OCI-M2 (cell line): ENCODE results near the gene EYS.
"Not testable (repeated sequence)": the region's sequence is repeated elsewhere in the genome, so short reads cannot be mapped to it uniquely, and the experiment has no call there.

Experiments
- DNase-seq: peaks from one replicate; lab custom pipeline; 2025; ENCODE audit not compliant: unreplicated experiment; lab: John Stamatoyannopoulos, UW

EYS gene

GRCh38 chr6:65469650-65470049 is 237.4 kb downstream of the EYS start:
- DNase-seq, result no peak

GRCh38 chr6:65468307-65468706 is 238.7 kb downstream of the EYS start:
- DNase-seq, result no peak

GRCh38 chr6:65461121-65461520 is 245.9 kb downstream of the EYS start:
- DNase-seq, result peak; percentile 77

GRCh38 chr6:65452333-65452732 is 254.7 kb downstream of the EYS start:
- no peak for DNase-seq

GRCh38 chr6:65450451-65450850 is 256.6 kb downstream of the EYS start:
- DNase-seq, result no peak

GRCh38 chr6:65449926-65450325 is 257.1 kb downstream of the EYS start:
- no peak for DNase-seq

GRCh38 chr6:65448866-65449265 is 258.2 kb downstream of the EYS start:
- DNase-seq, result no peak

- no peak for DNase-seq
These were observed 270.7 kb downstream of the EYS start for GRCh38 chr6:65436281-65436680.

GRCh38 chr6:65416621-65417020 is 290.4 kb downstream of the EYS start:
- DNase-seq, result no peak

- no peak for DNase-seq
These were observed 296.7 kb downstream of the EYS start for GRCh38 chr6:65410309-65410708.

- no peak for DNase-seq
These were observed 304.5 kb downstream of the EYS start for GRCh38 chr6:65402564-65402963.

GRCh38 chr6:65399355-65400084 is 307.5 kb downstream of the EYS start:
- no peak for DNase-seq

GRCh38 chr6:65398851-65399250 is 308.2 kb downstream of the EYS start:
- no peak for DNase-seq

GRCh38 chr6:65350530-65350929 is 356.5 kb downstream of the EYS start:
- DNase-seq, result no peak

- DNase-seq, result not testable (repeated sequence)
These were observed 404.4 kb downstream of the EYS start for GRCh38 chr6:65302655-65303054.

- DNase-seq, result no peak
These were observed 407.8 kb downstream of the EYS start for GRCh38 chr6:65299236-65299635.

GRCh38 chr6:65295812-65296211 is 411.2 kb downstream of the EYS start:
- no peak for DNase-seq

GRCh38 chr6:65289491-65289890 is 417.5 kb downstream of the EYS start:
- DNase-seq, result no peak

- DNase-seq, result no peak
These were observed 421.8 kb downstream of the EYS start for GRCh38 chr6:65285275-65285674.

- DNase-seq, result no peak
These were observed 427.0 kb downstream of the EYS start for GRCh38 chr6:65280060-65280459.

- no peak for DNase-seq
These were observed 444.8 kb downstream of the EYS start for GRCh38 chr6:65262241-65262640.

GRCh38 chr6:65259982-65260381 is 447.0 kb downstream of the EYS start:
- DNase-seq, result no peak

- DNase-seq, result no peak
These were observed 448.0 kb downstream of the EYS start for GRCh38 chr6:65259059-65259458.
